Right lobe of liver (tissue), 4 donors: ENCODE data around the gene DNMT3A.

Source experiments
- POLR2A ChIP-seq: fragments of 450-650 bp; IDR thresholded peaks from one replicate; pipeline ENCODE4 v1.6.1; 2017; ENCODE audit warnings: antibody characterized with exemption, mild to moderate bottlenecking
- TF ChIP-seq, protein P1 (sequence below), 4 donors: fragments of 200-600 bp in 3 of 4; fragments of 450-650 bp in 1 of 4; IDR thresholded peaks; one replicate each; pipeline versions ENCODE4 v1.5.1 to v1.8.0; 2016 to 2022; ENCODE audit warnings: antibody characterized with exemption in 4 of 4, mild to moderate bottlenecking in 2 of 4
- donor health status: DM: no; HTN: no; CAD: no.
- donor health status: DM: no; HTN: no; CAD: no.
- donor health status: DM: no; HTN: yes; CAD: no.

DNA sequence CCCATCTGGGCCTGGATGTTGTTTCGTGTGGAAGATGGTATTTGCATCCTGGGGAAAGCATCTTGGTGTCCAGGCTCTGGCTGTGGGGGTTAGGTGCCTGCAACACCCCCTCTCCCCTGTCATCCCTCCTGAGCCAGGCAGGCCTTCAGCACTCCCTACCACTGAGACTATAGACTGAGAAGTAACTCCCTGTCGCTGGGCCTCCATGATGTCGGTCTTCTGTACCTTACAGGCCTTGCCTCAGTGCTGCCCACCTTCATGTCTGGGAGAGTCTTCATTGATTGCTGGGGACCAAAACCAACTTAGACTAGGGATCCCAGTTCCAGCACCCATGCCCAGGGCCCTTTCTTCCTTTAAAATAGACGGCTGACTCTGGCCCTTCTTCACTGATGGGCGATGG, 33.1 kb upstream of the DNMT3A start:
- TF ChIP-seq, protein P1, sequence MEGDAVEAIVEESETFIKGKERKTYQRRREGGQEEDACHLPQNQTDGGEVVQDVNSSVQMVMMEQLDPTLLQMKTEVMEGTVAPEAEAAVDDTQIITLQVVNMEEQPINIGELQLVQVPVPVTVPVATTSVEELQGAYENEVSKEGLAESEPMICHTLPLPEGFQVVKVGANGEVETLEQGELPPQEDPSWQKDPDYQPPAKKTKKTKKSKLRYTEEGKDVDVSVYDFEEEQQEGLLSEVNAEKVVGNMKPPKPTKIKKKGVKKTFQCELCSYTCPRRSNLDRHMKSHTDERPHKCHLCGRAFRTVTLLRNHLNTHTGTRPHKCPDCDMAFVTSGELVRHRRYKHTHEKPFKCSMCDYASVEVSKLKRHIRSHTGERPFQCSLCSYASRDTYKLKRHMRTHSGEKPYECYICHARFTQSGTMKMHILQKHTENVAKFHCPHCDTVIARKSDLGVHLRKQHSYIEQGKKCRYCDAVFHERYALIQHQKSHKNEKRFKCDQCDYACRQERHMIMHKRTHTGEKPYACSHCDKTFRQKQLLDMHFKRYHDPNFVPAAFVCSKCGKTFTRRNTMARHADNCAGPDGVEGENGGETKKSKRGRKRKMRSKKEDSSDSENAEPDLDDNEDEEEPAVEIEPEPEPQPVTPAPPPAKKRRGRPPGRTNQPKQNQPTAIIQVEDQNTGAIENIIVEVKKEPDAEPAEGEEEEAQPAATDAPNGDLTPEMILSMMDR (IDR thresholded peaks at IDR 0.05): no peak
- no peak for TF ChIP-seq POLR2A
